Caco-2 (cell line): Measurements from ENCODE around the gene CRYGN. TPM values are rescaled to one million over a fixed set of nuclear protein-coding genes. Genes with fewer than 3 reads are reported as not detected.

Source experiments
- BruUV-seq: library from RNA; stranded (reverse); fragments of 400-500 nt; replicated peaks from 2 replicates; lab custom pipeline; 2021; lab: Mats Ljungman, UMichigan
- CTCF ChIA-PET: fragments of 300-600 bp; sonication (Branson Sonifier 250); formaldehyde crosslinking; loops from one replicate; lab custom pipeline; 2022; ENCODE audit warnings: antibody characterized with exemption; lab: Charles Lee
- POLR2A ChIA-PET: fragments of 300-600 bp; sonication (Branson Sonifier 250); formaldehyde crosslinking; loops from one replicate; lab custom pipeline; 2022; ENCODE audit warnings: antibody characterized with exemption; lab: Charles Lee
- DNase-seq, 2 experiments: peaks; one replicate each; pipeline versions ENCODE4 v3.0.0 to v3.0.0-alpha.2; 2020 to 2022
- H3K27me3 ChIP-seq: replicated peaks from 2 replicates; pipeline ENCODE4 v1.6.0; 2011; ENCODE audit warnings: low read length; ENCODE audit not compliant: control insufficient read depth, insufficient read depth
- H3K36me3 ChIP-seq: 2 replicates; pipeline ENCODE4 v1.5.1; 2011; ENCODE audit warnings: low read length; ENCODE audit not compliant: control insufficient read depth, insufficient read depth
- H3K4me1 ChIP-seq: fragments of 250-450 bp; sonication (Bioruptor Pico); 2 replicates; pipeline ENCODE4 v1.5.1; 2020; ENCODE audit warnings: mild to moderate bottlenecking
- H3K4me3 ChIP-seq: 2 replicates; pipeline ENCODE4 v1.5.1; 2011; ENCODE audit warnings: low read depth, mild to moderate bottlenecking, control low read depth, low read length
- H3K9me3 ChIP-seq: fragments of 250-450 bp; sonication (Bioruptor Pico); 2 replicates; pipeline ENCODE4 v1.5.1; 2020; ENCODE audit warnings: mild to moderate bottlenecking, moderate library complexity
- H3K27ac Mint-ChIP-seq: one replicate; pipeline ENCODE4 v1.8.0; 2022; ENCODE audit warnings: mixed read lengths; ENCODE audit not compliant: unreplicated experiment
- H3K27me3 Mint-ChIP-seq: one replicate; pipeline ENCODE4 v1.8.0; 2022; ENCODE audit warnings: mixed read lengths; ENCODE audit not compliant: insufficient read depth, unreplicated experiment
- H3K36me3 Mint-ChIP-seq: one replicate; pipeline ENCODE4 v1.8.0; 2022; ENCODE audit warnings: mild to moderate bottlenecking, mixed read lengths; ENCODE audit not compliant: insufficient read depth, unreplicated experiment
- H3K4me1 Mint-ChIP-seq: one replicate; pipeline ENCODE4 v1.8.0; 2022; ENCODE audit warnings: low read depth, mixed read lengths; ENCODE audit not compliant: unreplicated experiment
- H3K4me3 Mint-ChIP-seq: one replicate; pipeline ENCODE4 v1.8.0; 2022; ENCODE audit warnings: mild to moderate bottlenecking, moderate library complexity, mixed read lengths; ENCODE audit not compliant: unreplicated experiment
- H3K9me3 Mint-ChIP-seq: one replicate; pipeline ENCODE4 v1.8.0; 2022; ENCODE audit warnings: mixed read lengths; ENCODE audit not compliant: unreplicated experiment
- intact Hi-C: fragments of 100-400 bp; cut with micrococcal nuclease; formaldehyde crosslinking; loops from one replicate; pipeline ENCODE4 v1.10.0; 2022; ENCODE audit not compliant: unreplicated experiment
- total RNA-seq: library from RNA; stranded (reverse); gene quantifications from 2 replicates; pipeline ENCODE4 v1.2.3, GENCODE V29; 2022
- TF ChIP-seq, protein P1 (sequence below), 2 experiments: fragments of 200-600 bp in 1 of 2; IDR thresholded peaks; 1 replicate in 1 of 2; 2 replicates in 1 of 2; pipeline versions ENCODE4 v1.5.1 to v1.8.0; 2011 to 2022; ENCODE audit warnings: antibody characterized with exemption in 1 of 2, control low read depth in 1 of 2, inconsistent platforms in 1 of 2, low read depth in 1 of 2, low read length in 1 of 2, mild to moderate bottlenecking in 1 of 2, moderate library complexity in 1 of 2; ENCODE audit not compliant: insufficient read depth in 1 of 2, severe bottlenecking in 1 of 2, unreplicated experiment in 1 of 2

CRYGN gene
- total RNA-seq, 1 experiment from 2014 or later, result not detected

GRCh38 chr7:151383638-151384351 is 56.1 kb downstream of the CRYGN start:
- Mint-ChIP-seq H3K4me3 (no peak overlapping the region), H3K4me1 (no peaks in the 10 kb centered on the region), H3K27me3 (peaks cover 7% of the 10 kb centered on the region), H3K9me3 (no peaks in the 10 kb centered on the region), H3K27ac (no peak overlapping the region), H3K36me3 (peaks cover 6% of the 10 kb centered on the region)
- H3K9me3 ChIP-seq, result no peaks in the 10 kb centered on the region
- intact Hi-C loops, result no loop called here
- H3K4me3 ChIP-seq, result no peak overlapping the region
- H3K36me3 ChIP-seq, result no peaks in the 10 kb centered on the region
- no peaks in the 10 kb centered on the region; the same call in 1 of the 2 replicates for H3K27me3 ChIP-seq
- ChIA-PET POLR2A (no interaction called here), CTCF (no interaction called here)
- DNase-seq, result no peak
- BruUV-seq, result no TSS peak
- TF ChIP-seq, protein P1, sequence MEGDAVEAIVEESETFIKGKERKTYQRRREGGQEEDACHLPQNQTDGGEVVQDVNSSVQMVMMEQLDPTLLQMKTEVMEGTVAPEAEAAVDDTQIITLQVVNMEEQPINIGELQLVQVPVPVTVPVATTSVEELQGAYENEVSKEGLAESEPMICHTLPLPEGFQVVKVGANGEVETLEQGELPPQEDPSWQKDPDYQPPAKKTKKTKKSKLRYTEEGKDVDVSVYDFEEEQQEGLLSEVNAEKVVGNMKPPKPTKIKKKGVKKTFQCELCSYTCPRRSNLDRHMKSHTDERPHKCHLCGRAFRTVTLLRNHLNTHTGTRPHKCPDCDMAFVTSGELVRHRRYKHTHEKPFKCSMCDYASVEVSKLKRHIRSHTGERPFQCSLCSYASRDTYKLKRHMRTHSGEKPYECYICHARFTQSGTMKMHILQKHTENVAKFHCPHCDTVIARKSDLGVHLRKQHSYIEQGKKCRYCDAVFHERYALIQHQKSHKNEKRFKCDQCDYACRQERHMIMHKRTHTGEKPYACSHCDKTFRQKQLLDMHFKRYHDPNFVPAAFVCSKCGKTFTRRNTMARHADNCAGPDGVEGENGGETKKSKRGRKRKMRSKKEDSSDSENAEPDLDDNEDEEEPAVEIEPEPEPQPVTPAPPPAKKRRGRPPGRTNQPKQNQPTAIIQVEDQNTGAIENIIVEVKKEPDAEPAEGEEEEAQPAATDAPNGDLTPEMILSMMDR (IDR thresholded peaks at IDR 0.05; ENCODE audit: insufficient read depth in 1 of 2, low read depth in 1 of 2, low read length in 1 of 2, severe bottlenecking in 1 of 2, unreplicated experiment in 1 of 2), result no peak
- peaks cover 11% of the 10 kb centered on the region for H3K4me1 ChIP-seq

- intact Hi-C loops, result no loop called here
- Histone ChIP-seq H3K4me1 (peaks cover 11% of the 10 kb centered on the region), H3K36me3 (no peaks in the 10 kb centered on the region), H3K9me3 (no peaks in the 10 kb centered on the region), H3K27me3 (no peaks in the 10 kb centered on the region; the same call in 1 of the 2 replicates), H3K4me3 (peak overlapping the region; percentile 19)
- no TSS peak for BruUV-seq
- Mint-ChIP-seq H3K27me3 (peaks cover 7% of the 10 kb centered on the region), H3K4me1 (no peaks in the 10 kb centered on the region), H3K27ac (no peak overlapping the region), H3K4me3 (peak overlapping the region; percentile 63), H3K36me3 (peaks cover 14% of the 10 kb centered on the region), H3K9me3 (no peaks in the 10 kb centered on the region)
- no peak for DNase-seq
- ChIA-PET POLR2A (no interaction called here), CTCF (no interaction called here)
- TF ChIP-seq, protein P1 (IDR thresholded peaks at IDR 0.05; ENCODE audit: insufficient read depth in 1 of 2, low read depth in 1 of 2, low read length in 1 of 2, severe bottlenecking in 1 of 2, unreplicated experiment in 1 of 2), result no peak
These were observed 57.7 kb downstream of the CRYGN start for GRCh38 chr7:151382079-151382885.

DNA sequence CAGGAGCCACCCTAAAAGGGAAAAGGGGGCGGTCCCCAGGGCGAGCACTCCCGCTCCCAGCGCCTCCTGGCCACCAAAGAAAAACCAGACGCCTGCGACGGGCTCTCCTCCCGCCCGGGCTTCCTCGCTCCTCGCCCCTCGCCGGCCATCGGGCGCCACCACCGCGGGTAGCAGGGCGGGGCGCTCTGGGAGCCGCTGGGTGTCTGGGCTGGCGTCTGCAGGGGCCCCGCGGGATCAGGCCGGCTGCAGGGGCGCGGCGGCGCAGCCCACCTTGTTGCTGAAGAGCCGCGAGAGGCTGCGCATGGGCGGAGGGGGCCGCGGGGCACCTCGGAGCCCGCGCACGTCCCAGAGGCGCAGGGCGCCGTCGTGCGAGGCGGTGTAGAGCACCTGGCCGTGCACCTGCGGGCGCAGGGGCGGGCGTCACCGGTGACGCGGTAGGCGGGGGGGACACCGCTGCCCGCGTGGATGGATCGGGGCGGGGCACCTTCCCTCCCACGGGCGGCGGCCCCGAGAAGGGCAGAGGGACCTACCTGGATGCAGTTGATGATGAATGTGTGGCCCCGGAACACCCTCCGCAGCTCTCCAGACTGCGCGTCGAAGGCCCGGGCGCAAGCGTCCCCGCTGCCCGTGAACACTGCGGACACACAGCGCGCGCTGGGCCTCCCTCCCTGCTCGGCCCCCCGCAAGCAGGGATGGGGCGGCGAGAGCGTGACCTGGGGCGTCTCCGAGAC is 58.4 kb downstream of the CRYGN start:
- Mint-ChIP-seq H3K27me3 (peaks cover 7% of the 10 kb centered on the region), H3K4me3 (peak overlapping the region; percentile 63)
- peak overlapping the region; percentile 19 for H3K4me3 ChIP-seq

More for the DNA sequence above, 58.4 kb downstream of the CRYGN start:
- Mint-ChIP-seq H3K36me3 (peaks cover 14% of the 10 kb centered on the region), H3K9me3 (no peaks in the 10 kb centered on the region), H3K4me1 (no peaks in the 10 kb centered on the region), H3K27ac (no peak overlapping the region)
- CTCF ChIA-PET, result no interaction called here
- no peak for DNase-seq
- Histone ChIP-seq H3K9me3 (no peaks in the 10 kb centered on the region), H3K4me1 (peaks cover 11% of the 10 kb centered on the region), H3K27me3 (no peaks in the 10 kb centered on the region; the same call in 1 of the 2 replicates), H3K36me3 (no peaks in the 10 kb centered on the region)
- POLR2A ChIA-PET, result no interaction called here
- TF ChIP-seq, protein P1 (IDR thresholded peaks at IDR 0.05; ENCODE audit: insufficient read depth in 1 of 2, low read depth in 1 of 2, low read length in 1 of 2, severe bottlenecking in 1 of 2, unreplicated experiment in 1 of 2), result no peak
- intact Hi-C loops, result no loop called here
- BruUV-seq, result no TSS peak
